Heart right ventricle (tissue), 16 donors: ENCODE data around the gene ZNF740. TPM values are rescaled to one million over a fixed set of nuclear protein-coding genes. Genes with fewer than 3 reads are reported as not detected.

Experiments
- ATAC-seq, 8 donors: fragments of 200-7000 bp; cut with Tn5 transposase; one replicate each; pipeline ENCODE4 v1.9.1; 2020; ENCODE audit warnings: mild to moderate bottlenecking in 8 of 8, moderate library complexity in 8 of 8, moderate number of reproducible peaks in 1 of 8
- DNase-seq, 2 donors: peaks; one replicate each; pipeline ENCODE4 v3.0.0-alpha.2; 2020
- H3K27ac ChIP-seq, 10 donors: fragments of 200-600 bp; sonication (generic) in 2 of 10; one replicate each; pipeline versions ENCODE4 v1.5.0 to v1.8.0; 2020 to 2022; ENCODE audit warnings: mild to moderate bottlenecking in 3 of 10
- H3K27me3 ChIP-seq, 7 donors: fragments of 200-600 bp; one replicate each; pipeline ENCODE4 v1.8.0; 2021 to 2022; ENCODE audit warnings: mild to moderate bottlenecking in 2 of 7
- H3K36me3 ChIP-seq, 9 donors: fragments of 200-600 bp; sonication (generic) in 1 of 9; one replicate each; pipeline versions ENCODE4 v1.5.0 to v1.8.0; 2020 to 2022; ENCODE audit warnings: mild to moderate bottlenecking in 2 of 9
- H3K4me1 ChIP-seq, 9 donors: fragments of 200-600 bp; sonication (generic) in 1 of 9; one replicate each; pipeline versions ENCODE4 v1.5.0 to v1.8.0; 2020 to 2022; ENCODE audit warnings: mild to moderate bottlenecking in 4 of 9
- H3K4me3 ChIP-seq, 10 donors: fragments of 200-600 bp; sonication (generic) in 2 of 10; one replicate each; pipeline versions ENCODE4 v1.5.0 to v1.8.0; 2020 to 2022; ENCODE audit warnings: mild to moderate bottlenecking in 7 of 10, moderate library complexity in 2 of 10
- H3K9me3 ChIP-seq, 11 donors: fragments of 200-600 bp in 10 of 11; sonication (generic) in 2 of 11; one replicate each; pipeline versions ENCODE4 v1.5.0 to v1.8.0; 2013 to 2022; ENCODE audit warnings: mild to moderate bottlenecking in 2 of 11, control low read depth in 1 of 11, moderate library complexity in 1 of 11
- WGBS, 2 donors: extraction: QIAGEN DNeasy Blood & Tissue Kit; methylation state at CpG; one replicate each; pipeline ENCODE4 v1.1.7; 2013; ENCODE audit warnings: inconsistent platforms in 1 of 2; 5-methylcytosine and 5-hydroxymethylcytosine counted together
- intact Hi-C, 10 donors: fragments of 100-400 bp; cut with DNase I; formaldehyde crosslinking; loops; one replicate each; pipeline versions ENCODE4 v1.11.1 to v1.14.2; 2022
- polyA plus RNA-seq, 2 donors: library from polyadenylated mRNA; stranded (reverse); fragments of 200-250 nt; gene quantifications; one replicate each; pipeline ENCODE4 v1.2.3, GENCODE V29; 2013
- total RNA-seq, 10 donors: library from RNA; stranded (reverse); fragmentation: NEBNext Ultra II Directional in 3 of 10; extraction: Animal tissue kit (Norgen Biotek cat#: 25700) in 3 of 10; gene quantifications; one replicate each; pipeline versions ENCODE4 v1.2.1 to v1.2.4, GENCODE V29; 2021 to 2023
- TF ChIP-seq, protein P1 (sequence below), 9 donors: fragments of 200-600 bp; sonication (generic) in 2 of 9; IDR thresholded peaks; one replicate each; pipeline versions ENCODE4 v1.5.0 to v1.8.0; 2021 to 2022; ENCODE audit warnings: antibody characterized with exemption in 9 of 9, mild to moderate bottlenecking in 5 of 9, moderate library complexity in 1 of 9
- donor health status: Arrhythmogenic right ventricular cardiomyopathy.
- donor health status: ischemic (EF 13 %, LVEDD 7.1; RV severe dilation, severe dysfunction).
- donor health status: healthy with polysubstance abuse.
- donor health status: DM: no; HTN: yes; CAD: no.
- donor health status: DM: no; HTN: no; CAD: no.
- donor health status: ischemic (EF 25% LVEDD 6.9; RV normal size, moderate dysfunction).
- donor health status: ischemic (EF 25% LVEDD 5.7; RV mildly dilated, moderate dysfunction).
- donor health status: healthy.
- donor health status: DM: yes; HTN: yes; CAD: no.
- donor health status: Ischemic cardiomyopathy.
- donor health status: ischemic (EF 35%, LVEDD 5.7; RV mildly dilated, moderate dysfunction).
- donor health status: nonischemic (EF 11% LVEDD 7.7; RV severe dilation, severe dysfunction).
- donor health status: DM: yes; HTN: yes; CAD: no.
- donor health status: PGD.
- donor health status: ischemic (EF 29% LVEDD 5.4; RV normal size, mild dysfunction).
- donor health status: nonischemic (EF 23%, LVEDD 6.1; RV moderate dilation, normal function).

Gene ZNF740
- total and polyA plus RNA-seq, 12 donors = 2.7 to 28.9 (median 18.9) TPM

DNA sequence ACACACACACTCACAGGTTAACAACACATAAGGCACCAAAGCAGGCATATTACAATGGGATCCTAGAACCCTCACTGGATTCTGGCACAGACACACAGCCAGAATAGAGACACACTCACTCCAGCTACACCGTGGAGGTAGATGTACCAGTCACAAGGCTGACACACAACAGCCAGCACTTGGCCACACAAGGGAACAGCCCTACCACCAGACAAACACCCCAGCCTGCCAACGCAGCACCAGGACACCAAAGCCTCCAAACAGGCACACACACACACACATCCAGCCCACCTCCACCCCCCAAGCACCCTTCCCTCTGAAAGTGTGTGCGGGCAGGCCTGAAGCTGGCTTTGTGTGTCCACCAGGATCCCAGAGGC, 37.4 kb downstream of the ZNF740 start:
- no peak for DNase-seq
- Histone ChIP-seq H3K36me3 (peaks cover 0 to 23% (median 13%) of the 10 kb centered on the region in 9 donors), H3K9me3 (no peaks in the 10 kb centered on the region), H3K27me3 (no peaks in the 10 kb centered on the region), H3K4me3 (peak overlapping the region in 8 of 10 donors; percentile 71 to 96 (median 78)), H3K27ac (peak overlapping the region; percentile 96 to 100 (median 99)), H3K4me1 (peaks cover 13 to 92% (median 75%) of the 10 kb centered on the region in 9 donors)
- ATAC-seq = no peak
- TF ChIP-seq, protein P1, sequence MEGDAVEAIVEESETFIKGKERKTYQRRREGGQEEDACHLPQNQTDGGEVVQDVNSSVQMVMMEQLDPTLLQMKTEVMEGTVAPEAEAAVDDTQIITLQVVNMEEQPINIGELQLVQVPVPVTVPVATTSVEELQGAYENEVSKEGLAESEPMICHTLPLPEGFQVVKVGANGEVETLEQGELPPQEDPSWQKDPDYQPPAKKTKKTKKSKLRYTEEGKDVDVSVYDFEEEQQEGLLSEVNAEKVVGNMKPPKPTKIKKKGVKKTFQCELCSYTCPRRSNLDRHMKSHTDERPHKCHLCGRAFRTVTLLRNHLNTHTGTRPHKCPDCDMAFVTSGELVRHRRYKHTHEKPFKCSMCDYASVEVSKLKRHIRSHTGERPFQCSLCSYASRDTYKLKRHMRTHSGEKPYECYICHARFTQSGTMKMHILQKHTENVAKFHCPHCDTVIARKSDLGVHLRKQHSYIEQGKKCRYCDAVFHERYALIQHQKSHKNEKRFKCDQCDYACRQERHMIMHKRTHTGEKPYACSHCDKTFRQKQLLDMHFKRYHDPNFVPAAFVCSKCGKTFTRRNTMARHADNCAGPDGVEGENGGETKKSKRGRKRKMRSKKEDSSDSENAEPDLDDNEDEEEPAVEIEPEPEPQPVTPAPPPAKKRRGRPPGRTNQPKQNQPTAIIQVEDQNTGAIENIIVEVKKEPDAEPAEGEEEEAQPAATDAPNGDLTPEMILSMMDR (IDR thresholded peaks at IDR 0.05) = no peak
- WGBS, 2 donors = 33 to 45% methylated on average over 3 of the region's 3 CpGs
- intact Hi-C loops = no loop called here

DNA sequence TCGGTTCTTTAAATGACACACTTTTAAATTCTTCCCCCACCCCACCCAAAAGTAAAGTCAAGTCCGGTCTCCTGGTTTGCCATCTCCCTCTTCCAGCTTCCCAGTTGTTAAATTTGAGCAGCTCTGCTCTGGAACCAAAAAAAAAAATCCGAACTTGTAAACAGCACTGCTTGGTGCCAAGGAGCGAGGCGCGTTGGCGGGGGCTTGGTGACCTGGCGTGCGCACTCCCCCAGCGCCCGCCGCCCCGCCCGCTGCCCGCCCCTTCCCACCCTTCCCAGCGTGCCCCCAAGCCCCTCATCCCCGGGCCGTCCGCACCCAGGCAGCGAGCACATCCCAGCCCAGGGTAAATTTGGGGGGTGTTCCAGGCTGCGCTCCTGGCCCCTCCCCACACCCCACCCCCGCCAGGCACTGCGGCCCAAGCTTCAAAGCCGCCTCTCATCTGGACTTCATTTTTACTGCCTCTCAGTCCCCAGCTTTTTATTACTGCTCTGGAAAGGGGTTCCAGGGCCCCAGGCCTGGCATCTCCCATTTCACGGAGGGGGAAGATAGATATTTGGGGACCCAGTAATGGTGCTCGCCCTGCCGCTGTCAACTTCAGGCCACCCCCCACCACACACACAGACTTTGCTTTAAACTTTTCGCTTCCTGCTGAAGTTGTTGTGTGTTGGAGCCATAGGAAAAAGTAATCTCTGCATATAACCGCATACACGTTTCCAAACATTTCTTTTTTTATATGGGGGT, 38.2 kb downstream of the ZNF740 start:
- Histone ChIP-seq H3K27ac (peak overlapping the region; percentile 96 to 100 (median 99)), H3K4me3 (peak overlapping the region; percentile 71 to 96 (median 76)), H3K36me3 (peaks cover 0 to 15% (median 5%) of the 10 kb centered on the region in 9 donors), H3K27me3 (no peaks in the 10 kb centered on the region), H3K4me1 (peaks cover 14 to 92% (median 75%) of the 10 kb centered on the region in 9 donors), H3K9me3 (no peaks in the 10 kb centered on the region)
- intact Hi-C loops = no loop called here
- TF ChIP-seq, protein P1 (IDR thresholded peaks at IDR 0.05) = no peak
- DNase-seq (peak in 1 of 2 donors; percentile 48), ATAC-seq (no peak)
- 31 to 56% methylated on average over 29 to 30 of the region's 30 CpGs for WGBS, 2 donors

DNA sequence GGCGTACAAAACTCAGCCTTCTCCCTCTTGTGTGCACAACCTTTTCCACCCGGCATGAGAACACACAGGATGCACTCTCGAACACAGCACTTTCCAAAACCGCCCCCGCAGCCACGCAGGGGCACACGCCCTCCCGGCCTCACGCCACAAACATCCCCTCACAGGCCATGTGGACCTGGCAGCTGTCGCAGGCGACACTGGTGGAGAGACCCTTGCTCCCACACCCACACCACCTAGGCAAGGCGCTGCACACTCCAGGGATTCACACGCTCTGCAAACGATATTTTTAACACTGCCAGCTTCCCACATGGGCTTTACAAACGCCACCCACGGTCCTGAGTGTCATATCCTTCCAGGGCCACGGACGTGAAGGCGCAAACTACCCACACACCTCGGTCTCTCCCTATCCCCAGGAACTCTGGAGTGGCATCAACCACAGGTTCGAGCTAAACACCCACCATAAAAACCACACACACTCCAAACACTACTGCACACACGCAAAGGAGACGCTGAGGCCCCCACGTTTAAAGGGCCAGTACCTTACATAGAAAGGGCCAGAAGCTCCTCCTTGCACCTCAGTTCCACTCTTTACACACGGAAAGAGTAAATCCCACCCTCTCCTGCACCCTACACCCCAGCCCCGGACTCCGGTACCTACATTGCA, 38.9 kb downstream of the ZNF740 start:
- Histone ChIP-seq H3K27me3 (no peaks in the 10 kb centered on the region), H3K4me3 (peak overlapping the region; percentile 71 to 96 (median 76)), H3K4me1 (peaks cover 14 to 92% (median 74%) of the 10 kb centered on the region in 9 donors), H3K27ac (peak overlapping the region; percentile 96 to 100 (median 99)), H3K9me3 (no peaks in the 10 kb centered on the region), H3K36me3 (peaks cover 0 to 8% (median 0%) of the 10 kb centered on the region in 9 donors)
- WGBS, 2 donors = 9 to 22% methylated on average over 27 of the region's 27 CpGs
- peak in 1 of 2 donors; percentile 61 for DNase-seq
- TF ChIP-seq, protein P1 (IDR thresholded peaks at IDR 0.05) = no peak
- ATAC-seq = peak in 3 of 8 donors; percentile 8 to 23 (median 11)
- intact Hi-C loops = no loop called here

DNA sequence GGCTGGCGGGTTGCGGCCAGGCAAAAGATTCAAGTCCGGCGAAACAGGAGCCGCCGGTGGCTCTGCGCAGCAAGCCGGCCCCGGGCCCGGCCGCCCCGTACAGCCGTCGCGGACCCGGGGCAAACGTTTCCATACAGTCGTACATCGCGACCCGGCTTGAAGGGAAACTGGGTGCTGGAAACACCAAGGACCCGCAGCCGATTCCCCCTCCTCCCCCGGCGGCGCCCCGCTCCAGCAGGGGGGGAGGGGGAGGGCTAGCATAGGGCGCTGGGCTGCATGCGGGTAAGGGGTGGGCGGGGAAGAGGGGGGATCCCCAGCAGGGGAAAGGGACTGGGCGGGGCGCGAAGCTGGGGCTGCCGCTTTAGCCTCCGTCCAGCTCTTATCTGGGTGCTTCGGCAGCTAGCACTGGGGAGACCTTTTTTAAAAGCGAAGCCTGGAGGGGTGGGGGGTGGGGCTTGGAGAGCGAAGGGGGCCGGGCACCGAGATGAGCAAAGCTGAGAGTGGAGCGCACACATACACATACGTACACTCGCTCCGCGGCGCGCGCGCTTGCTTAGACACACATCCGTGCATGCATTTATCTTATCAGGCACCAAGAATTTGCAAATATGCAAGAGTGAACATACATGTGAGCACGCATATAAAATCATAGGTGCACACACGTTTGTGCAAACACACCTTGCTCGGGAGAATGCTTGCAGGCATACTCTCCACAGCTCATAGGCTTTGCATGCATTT, 39.6 kb downstream of the ZNF740 start:
- ATAC-seq (peak; percentile 9 to 53 (median 36)), DNase-seq (peak in 1 of 2 donors; percentile 75)
- peaks cover 9 to 89% (median 67%) of the 10 kb centered on the region in 9 donors for H3K4me1 ChIP-seq
- H3K9me3 ChIP-seq = no peaks in the 10 kb centered on the region
- peaks cover 0 to 2% (median 0%) of the 10 kb centered on the region in 9 donors for H3K36me3 ChIP-seq
- 1% methylated on average over 46 to 52 of the region's 53 CpGs for WGBS, 2 donors
- H3K27ac ChIP-seq = peak overlapping the region; percentile 96 to 100 (median 99)
- intact Hi-C loops = loop anchor here in 3 of 10 donors (2.0 kb wide), 2 partner anchors 33 to 75 kb away; partner anchors contain the start of gene PFDN5 (in 1 of the 3)
- peak overlapping the region; percentile 71 to 96 (median 76) for H3K4me3 ChIP-seq
- TF ChIP-seq, protein P1 (IDR thresholded peaks at IDR 0.05) = no peak
- H3K27me3 ChIP-seq = no peaks in the 10 kb centered on the region
